ENCODE measurements around the gene C1orf167.

- TF ChIP-seq SUZ12 (IDR thresholded peaks at IDR 0.05; ENCODE audit: extremely low read depth, insufficient read depth, insufficient read length) (no peak), ZNF274 (IDR thresholded peaks at IDR 0.05; ENCODE audit: low read depth, low read length) (no peak), YY1 (IDR thresholded peaks at IDR 0.05; ENCODE audit: insufficient read depth, insufficient read length) (no peak)
Measured at GRCh38 chr1:11799099-11799498, 37.1 kb downstream of the C1orf167 start.

Data from NT2/D1 (cell line).